GM12878 (cell line): ENCODE measurements around the gene SLC34A1. TPM values are rescaled to one million over a fixed set of nuclear protein-coding genes. Genes with fewer than 3 reads are reported as not detected.

Experiments used
- BRCA1 ChIP-seq: IDR thresholded peaks from 2 replicates; pipeline ENCODE4 v1.6.1; 2011; ENCODE audit warnings: low read depth, low read length, improper control_type of control experiment
- CBFB ChIP-seq: IDR thresholded peaks from 2 replicates; pipeline ENCODE4 v1.6.1; 2016; ENCODE audit warnings: antibody characterized with exemption, low read depth
- CBX3 ChIP-seq: fragments of 200-600 bp; sonication (generic); IDR thresholded peaks from 2 replicates; pipeline ENCODE4 v1.6.1; 2016; ENCODE audit warnings: low read depth, borderline replicate concordance
- CEBPB ChIP-seq, 2 experiments: fragments of 150-350 bp in 1 of 2; IDR thresholded peaks; 2 replicates each; pipeline ENCODE4 v1.6.1; 2012 to 2014; ENCODE audit warnings: low read depth in 2 of 2, low read length in 2 of 2, borderline replicate concordance in 1 of 2, inconsistent platforms in 1 of 2
- CHD4 ChIP-seq: fragments of 200-600 bp; sonication (generic); IDR thresholded peaks from 2 replicates; pipeline ENCODE4 v1.6.1; 2016; ENCODE audit warnings: mild to moderate bottlenecking
- CREM ChIP-seq: IDR thresholded peaks from 2 replicates; pipeline ENCODE4 v1.6.1; 2014; ENCODE audit warnings: antibody characterized with exemption, low read depth
- CUX1 ChIP-seq: IDR thresholded peaks from 2 replicates; pipeline ENCODE4 v1.6.1; 2012; ENCODE audit warnings: improper control_type of control experiment, low read depth, low read length; ENCODE audit not compliant: insufficient replicate concordance
- ESRRA ChIP-seq: IDR thresholded peaks from 2 replicates; pipeline ENCODE4 v1.6.1; 2012; ENCODE audit warnings: mild to moderate bottlenecking, low read length, improper control_type of control experiment
- GABPA ChIP-seq: IDR thresholded peaks from 2 replicates; pipeline ENCODE4 v1.6.1; 2014; ENCODE audit warnings: antibody characterized with exemption, low read depth, mild to moderate bottlenecking, inconsistent platforms
- HCFC1 ChIP-seq: fragments of 150-350 bp; IDR thresholded peaks from 2 replicates; pipeline ENCODE4 v1.6.1; 2014; ENCODE audit warnings: low read length
- NFYA ChIP-seq: IDR thresholded peaks from 2 replicates; pipeline ENCODE4 v1.6.1; 2011; ENCODE audit warnings: low read depth, mild to moderate bottlenecking, low read length, improper control_type of control experiment, borderline replicate concordance
- PAX5 ChIP-seq: IDR thresholded peaks from 2 replicates; pipeline ENCODE4 v1.6.1; 2011; ENCODE audit warnings: low read depth, low read length, borderline replicate concordance
- POLR2A ChIP-seq: IDR thresholded peaks from 2 replicates; pipeline ENCODE4 v1.6.1; 2011; ENCODE audit warnings: low read depth, mild to moderate bottlenecking, low read length
- POLR2AphosphoS5 ChIP-seq: IDR thresholded peaks from 2 replicates; pipeline ENCODE4 v1.6.1; 2011; ENCODE audit warnings: mild to moderate bottlenecking, low read length, inconsistent platforms
- REST ChIP-seq: IDR thresholded peaks from 2 replicates; pipeline ENCODE4 v1.6.1; 2012; ENCODE audit warnings: mild to moderate bottlenecking, low read depth, low read length
- RUNX3 ChIP-seq: IDR thresholded peaks from 2 replicates; pipeline ENCODE4 v1.6.1; 2012; ENCODE audit warnings: low read length, inconsistent platforms
- SIN3A ChIP-seq: IDR thresholded peaks from 2 replicates; pipeline ENCODE4 v1.6.1; 2012; ENCODE audit warnings: low read depth, low read length, improper control_type of control experiment
- SKIL ChIP-seq: fragments of 450-650 bp; IDR thresholded peaks from 2 replicates; pipeline ENCODE4 v1.6.1; 2017; ENCODE audit warnings: mild to moderate bottlenecking, low read depth, inconsistent platforms; ENCODE audit not compliant: poor library complexity, severe bottlenecking
- SMARCA5 ChIP-seq: fragments of 450-650 bp; IDR thresholded peaks from 2 replicates; pipeline ENCODE4 v1.6.1; 2017; ENCODE audit warnings: mild to moderate bottlenecking
- YBX1 ChIP-seq: fragments of 450-650 bp; IDR thresholded peaks from 2 replicates; pipeline ENCODE4 v1.6.1; 2016; ENCODE audit warnings: antibody characterized with exemption
- YY1 ChIP-seq: IDR thresholded peaks from 2 replicates; pipeline ENCODE4 v1.6.1; 2011; ENCODE audit warnings: low read depth, mild to moderate bottlenecking, low read length
- polyA plus RNA-seq, 11 experiments: library from polyadenylated mRNA; depleted of rRNA in 4 of 11; unstranded in 6 of 11; stranded (reverse) in 5 of 11; fragments of >200 nt; fragmentation: Nextera tagmentation in 4 of 11; fragmentation: Illumina TruSeq in 1 of 11; extraction: Ambion mirVana in 4 of 11; extraction: Trizol in 1 of 11; gene quantifications; 1 replicate in 1 of 11; 2 replicates in 10 of 11; pipeline versions ENCODE4 v1.2.1 to v1.2.3, GENCODE V29; 2011 to 2016; ENCODE audit warnings: inconsistent platforms in 2 of 11, missing spikeins in 2 of 11, low read depth in 1 of 11
- total RNA-seq, 4 experiments: library from RNA; depleted of rRNA in 3 of 4; stranded (reverse); fragments of >200 nt in 3 of 4; fragmentation: Illumina TruSeq in 1 of 4; extraction: Trizol in 1 of 4; gene quantifications; 2 replicates each; pipeline versions ENCODE4 v1.2.1 to v1.2.3, GENCODE V29; 2013 to 2021

The SLC34A1 gene
- total and polyA plus RNA-seq, 10 of the 15 experiments (the other 5 are each of a cell fraction or from before 2014, with no cell fraction given), result 0.03 to 0.14 (median 0.09) TPM; not detected in 2

GRCh38 chr5:177362610-177363507 is 21.4 kb upstream of the SLC34A1 start (continued):
- no peak for TF ChIP-seq ESRRA
- TF ChIP-seq CEBPB (IDR thresholded peaks at IDR 0.05; ENCODE audit: borderline replicate concordance in 1 of 2, low read depth in 2 of 2, low read length in 2 of 2), result no peak
- no peak for TF ChIP-seq SMARCA5
- TF ChIP-seq POLR2AphosphoS5, result no peak; the same call in 1 of the 2 replicates
- no peak for TF ChIP-seq CBX3
- TF ChIP-seq GABPA, result no peak
- no peak for TF ChIP-seq CUX1
- TF ChIP-seq PAX5, result no peak
- no peak for TF ChIP-seq BRCA1
- TF ChIP-seq YBX1, result no peak
- no peak; the same call in 1 of the 2 replicates for TF ChIP-seq CBFB
- TF ChIP-seq CHD4, result no peak
- no peak for TF ChIP-seq SKIL
- TF ChIP-seq REST, result no peak
- no peak for TF ChIP-seq SIN3A
- no peak for TF ChIP-seq RUNX3
- no peak for TF ChIP-seq NFYA
- peak; percentile 59 for TF ChIP-seq POLR2A
- 0 out of 2 replicates have a peak, but pooled peaks have one; percentile 24 for TF ChIP-seq YY1
- no peak for TF ChIP-seq HCFC1
- TF ChIP-seq CREM, result 0 out of 2 replicates have a peak, but pooled peaks have one; percentile 31
